GM18951 (cell line): ENCODE results near the gene PEPD.

Experiments used
- POLR2A ChIP-seq: IDR thresholded peaks from 4 replicates; pipeline ENCODE4 v1.6.1; 2011; ENCODE audit warnings: mild to moderate bottlenecking; ENCODE audit not compliant: insufficient read length, insufficient read depth; ENCODE audit errors: extremely low read depth
- in situ Hi-C: fragments of 300-500 bp; cut with MboI; formaldehyde crosslinking; loops from one replicate; pipeline ENCODE4 v1.12.0; 2022; ENCODE audit warnings: low sequenced_read_pairs, mixed read lengths, inconsistent platforms; ENCODE audit not compliant: unreplicated experiment

The PEPD gene

GRCh38 chr19:33426621-33427361 lies 94.8 kb downstream of the PEPD start:
- no peak for TF ChIP-seq POLR2A
- in situ Hi-C loops = loop anchor here (10.0 kb wide), 1 partner anchor 348 kb away; no protein-coding TSS in a partner anchor

- in situ Hi-C loops = loop anchor here (10.0 kb wide), 1 partner anchor 351 kb away; no protein-coding TSS in a partner anchor
- no peak for TF ChIP-seq POLR2A
Measured at GRCh38 chr19:33424181-33424580, 97.4 kb downstream of the PEPD start.

- TF ChIP-seq POLR2A = no peak
- in situ Hi-C loops = loop anchor here (10.0 kb wide), 1 partner anchor 352 kb away; no protein-coding TSS in a partner anchor
Measured at GRCh38 chr19:33422369-33423180, 99.0 kb downstream of the PEPD start.

- in situ Hi-C loops = loop anchor here (10.0 kb wide), 1 partner anchor 353 kb away; no protein-coding TSS in a partner anchor
- no peak for TF ChIP-seq POLR2A
Measured at GRCh38 chr19:33421368-33421767, 100.2 kb downstream of the PEPD start.

- in situ Hi-C loops = loop anchor here (10.0 kb wide), 1 partner anchor 354 kb away; no protein-coding TSS in a partner anchor
- no peak for TF ChIP-seq POLR2A
Measured at GRCh38 chr19:33420821-33421220, 100.8 kb downstream of the PEPD start.

- in situ Hi-C loops = loop anchor here (10.0 kb wide), 1 partner anchor 355 kb away; no protein-coding TSS in a partner anchor
- TF ChIP-seq POLR2A = no peak
Measured at GRCh38 chr19:33419788-33420130, 101.8 kb downstream of the PEPD start.

GRCh38 chr19:33418871-33419787 lies 102.5 kb downstream of the PEPD start:
- no peak for TF ChIP-seq POLR2A
- in situ Hi-C loops = no loop called here

- in situ Hi-C loops = no loop called here
- no peak for TF ChIP-seq POLR2A
Measured at GRCh38 chr19:33418461-33418860, 103.1 kb downstream of the PEPD start.

- TF ChIP-seq POLR2A = no peak
- in situ Hi-C loops = no loop called here
Measured at GRCh38 chr19:33417751-33418150, 103.8 kb downstream of the PEPD start.

GRCh38 chr19:33416307-33417215 lies 105.0 kb downstream of the PEPD start:
- no peak for TF ChIP-seq POLR2A
- in situ Hi-C loops = no loop called here

GRCh38 chr19:33414667-33415605 lies 106.7 kb downstream of the PEPD start:
- no peak for TF ChIP-seq POLR2A
- in situ Hi-C loops = no loop called here
